Nephron progenitor cell (in vitro differentiated cells): ENCODE results near the gene PTBP1.
"Not testable (repeated sequence)": the region's sequence is repeated elsewhere in the genome, so short reads cannot be mapped to it uniquely, and the experiment has no call there.

Experiments used
- DNase-seq: peaks from one replicate; pipeline ENCODE4 v3.0.0; 2021
- H3K27ac Mint-ChIP-seq: 2 replicates; pipeline ENCODE4 v1.8.0; 2021; ENCODE audit warnings: mild to moderate bottlenecking, moderate library complexity, mixed read lengths
- H3K27me3 Mint-ChIP-seq: 2 replicates; pipeline ENCODE4 v1.8.0; 2021; ENCODE audit warnings: mild to moderate bottlenecking, low read depth, mixed read lengths; ENCODE audit not compliant: poor library complexity
- H3K36me3 Mint-ChIP-seq: 2 replicates; pipeline ENCODE4 v1.8.0; 2021; ENCODE audit warnings: low read depth, mixed read lengths
- H3K4me1 Mint-ChIP-seq: 2 replicates; pipeline ENCODE4 v1.8.0; 2021; ENCODE audit warnings: mixed read lengths
- H3K4me3 Mint-ChIP-seq: 2 replicates; pipeline ENCODE4 v1.8.0; 2021; ENCODE audit warnings: mild to moderate bottlenecking, moderate library complexity, mixed read lengths
- H3K9me3 Mint-ChIP-seq: 2 replicates; pipeline ENCODE4 v1.8.0; 2021; ENCODE audit warnings: mild to moderate bottlenecking, moderate library complexity, mixed read lengths
- TF ChIP-seq, protein P1 (sequence below): fragments of 200-600 bp; sonication (generic); IDR thresholded peaks from 2 replicates; pipeline ENCODE4 v1.5.0; 2021; ENCODE audit warnings: antibody characterized with exemption

PTBP1 gene

DNA sequence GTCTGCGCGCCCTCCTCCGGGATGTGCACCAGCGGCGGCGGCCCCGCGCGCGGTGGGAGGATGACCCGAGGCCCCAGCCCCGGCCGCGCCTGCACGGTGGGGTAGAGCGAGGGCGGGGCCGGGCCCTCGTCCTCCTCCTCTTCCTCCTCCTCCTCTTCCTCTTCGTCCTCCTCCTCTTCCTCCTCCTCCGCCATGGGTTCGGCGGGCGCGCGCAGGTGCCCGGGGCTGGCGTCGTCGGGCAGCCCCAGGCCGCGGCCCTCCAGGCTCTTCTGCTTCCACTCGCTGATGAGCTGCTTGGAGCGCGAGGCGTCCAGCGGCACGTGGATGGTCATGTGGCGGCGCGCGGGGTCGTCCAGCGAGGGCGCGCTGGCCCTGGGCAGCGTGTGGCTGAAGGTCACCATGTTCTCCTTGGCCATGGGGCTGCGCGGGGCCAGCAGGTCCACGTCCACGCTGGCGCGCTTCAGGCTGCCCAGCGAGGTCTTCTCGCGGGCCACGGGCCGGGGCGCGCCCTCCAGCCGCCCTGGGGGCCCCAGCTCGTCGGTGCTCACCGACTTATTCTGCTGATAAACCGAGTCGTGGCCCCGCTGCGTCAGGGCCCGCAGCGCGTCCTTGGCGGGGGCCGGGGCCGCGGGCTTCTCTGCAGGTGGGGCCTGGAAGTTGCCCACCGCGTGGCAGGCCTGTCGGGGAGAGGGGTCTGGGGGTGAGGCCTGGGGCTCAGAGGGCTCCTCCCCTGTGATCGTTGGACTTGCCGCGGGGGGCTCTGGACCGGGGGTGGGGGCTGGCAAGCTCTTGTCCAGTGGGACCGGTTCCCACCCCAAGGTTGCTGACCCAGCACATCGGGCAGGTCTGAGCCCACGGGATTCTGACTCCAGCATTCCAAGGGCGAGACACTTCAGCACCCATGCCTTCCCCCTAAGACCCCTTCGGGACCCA, 16.2 kb downstream of the PTBP1 start:
- H3K4me3 Mint-ChIP-seq: no peak overlapping the region
- peaks cover 5% of the 10 kb centered on the region for H3K4me1 Mint-ChIP-seq
- H3K27me3 Mint-ChIP-seq: no peaks in the 10 kb centered on the region
- no peak for DNase-seq
- H3K9me3 Mint-ChIP-seq: no peaks in the 10 kb centered on the region
- TF ChIP-seq, protein P1, sequence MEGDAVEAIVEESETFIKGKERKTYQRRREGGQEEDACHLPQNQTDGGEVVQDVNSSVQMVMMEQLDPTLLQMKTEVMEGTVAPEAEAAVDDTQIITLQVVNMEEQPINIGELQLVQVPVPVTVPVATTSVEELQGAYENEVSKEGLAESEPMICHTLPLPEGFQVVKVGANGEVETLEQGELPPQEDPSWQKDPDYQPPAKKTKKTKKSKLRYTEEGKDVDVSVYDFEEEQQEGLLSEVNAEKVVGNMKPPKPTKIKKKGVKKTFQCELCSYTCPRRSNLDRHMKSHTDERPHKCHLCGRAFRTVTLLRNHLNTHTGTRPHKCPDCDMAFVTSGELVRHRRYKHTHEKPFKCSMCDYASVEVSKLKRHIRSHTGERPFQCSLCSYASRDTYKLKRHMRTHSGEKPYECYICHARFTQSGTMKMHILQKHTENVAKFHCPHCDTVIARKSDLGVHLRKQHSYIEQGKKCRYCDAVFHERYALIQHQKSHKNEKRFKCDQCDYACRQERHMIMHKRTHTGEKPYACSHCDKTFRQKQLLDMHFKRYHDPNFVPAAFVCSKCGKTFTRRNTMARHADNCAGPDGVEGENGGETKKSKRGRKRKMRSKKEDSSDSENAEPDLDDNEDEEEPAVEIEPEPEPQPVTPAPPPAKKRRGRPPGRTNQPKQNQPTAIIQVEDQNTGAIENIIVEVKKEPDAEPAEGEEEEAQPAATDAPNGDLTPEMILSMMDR: no peak
- H3K36me3 Mint-ChIP-seq: peaks cover 58% of the 10 kb centered on the region
- no peak overlapping the region for H3K27ac Mint-ChIP-seq

DNA sequence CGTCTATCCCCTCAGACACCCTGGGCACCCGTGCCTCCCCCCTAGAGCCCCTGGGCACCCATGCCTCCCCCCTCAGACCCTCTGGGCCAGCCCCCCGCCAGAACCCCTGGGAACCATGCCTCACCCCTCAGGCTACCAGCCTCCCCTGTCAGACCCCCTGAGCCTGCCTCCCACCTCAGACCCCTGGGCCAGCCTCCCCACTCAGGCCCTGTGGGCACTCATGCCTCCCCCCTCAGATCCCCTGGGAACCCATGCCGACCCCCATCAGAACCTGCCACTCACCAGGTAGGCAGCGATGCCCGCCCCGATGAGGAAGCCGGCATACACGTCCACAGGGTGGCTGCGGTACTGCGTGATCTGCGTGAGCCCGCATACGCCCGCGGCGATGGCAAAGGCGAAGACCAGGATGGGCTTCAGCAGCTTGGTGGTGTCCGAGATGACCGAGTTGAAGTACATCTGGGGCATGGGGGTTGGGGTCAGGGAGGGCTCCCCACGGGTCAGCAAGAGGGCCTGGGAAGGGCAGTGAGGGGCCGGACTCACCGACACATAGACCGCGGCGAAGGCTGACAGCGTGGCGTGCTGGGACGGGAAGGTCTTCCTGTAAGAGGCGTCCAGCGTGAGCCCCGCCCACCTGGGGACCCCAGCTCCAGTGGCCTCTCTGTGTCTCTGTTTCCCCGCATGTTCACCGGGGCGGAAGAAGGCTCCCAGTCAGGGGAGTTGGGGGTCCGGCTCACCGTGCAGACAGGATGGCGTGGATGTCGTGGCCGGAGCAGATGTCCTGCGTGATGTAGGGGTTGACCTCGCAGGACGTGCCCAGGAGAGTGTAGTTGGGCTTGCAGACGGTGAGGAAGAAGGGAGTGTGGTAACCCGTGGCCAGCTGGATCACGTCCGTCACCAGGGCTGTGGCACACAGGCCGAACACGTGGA, 17.2 kb downstream of the PTBP1 start:
- peaks cover 56% of the 10 kb centered on the region for H3K36me3 Mint-ChIP-seq
- no peak overlapping the region for H3K4me3 Mint-ChIP-seq
- H3K9me3 Mint-ChIP-seq: no peaks in the 10 kb centered on the region
- no peak for DNase-seq
- H3K27me3 Mint-ChIP-seq: no peaks in the 10 kb centered on the region
- H3K4me1 Mint-ChIP-seq: peaks cover 6% of the 10 kb centered on the region
- H3K27ac Mint-ChIP-seq: no peak overlapping the region
- TF ChIP-seq, protein P1: no peak

GRCh38 chr19:815079-815774, 18.0 kb downstream of the PTBP1 start:
- DNase-seq: no peak
- no peak overlapping the region for H3K4me3 Mint-ChIP-seq
- H3K4me1 Mint-ChIP-seq: peaks cover 13% of the 10 kb centered on the region
- no peak overlapping the region for H3K27ac Mint-ChIP-seq
- H3K36me3 Mint-ChIP-seq: peaks cover 48% of the 10 kb centered on the region
- H3K27me3 Mint-ChIP-seq: peaks cover 3% of the 10 kb centered on the region
- H3K9me3 Mint-ChIP-seq: no peaks in the 10 kb centered on the region
- TF ChIP-seq, protein P1: no peak

DNA sequence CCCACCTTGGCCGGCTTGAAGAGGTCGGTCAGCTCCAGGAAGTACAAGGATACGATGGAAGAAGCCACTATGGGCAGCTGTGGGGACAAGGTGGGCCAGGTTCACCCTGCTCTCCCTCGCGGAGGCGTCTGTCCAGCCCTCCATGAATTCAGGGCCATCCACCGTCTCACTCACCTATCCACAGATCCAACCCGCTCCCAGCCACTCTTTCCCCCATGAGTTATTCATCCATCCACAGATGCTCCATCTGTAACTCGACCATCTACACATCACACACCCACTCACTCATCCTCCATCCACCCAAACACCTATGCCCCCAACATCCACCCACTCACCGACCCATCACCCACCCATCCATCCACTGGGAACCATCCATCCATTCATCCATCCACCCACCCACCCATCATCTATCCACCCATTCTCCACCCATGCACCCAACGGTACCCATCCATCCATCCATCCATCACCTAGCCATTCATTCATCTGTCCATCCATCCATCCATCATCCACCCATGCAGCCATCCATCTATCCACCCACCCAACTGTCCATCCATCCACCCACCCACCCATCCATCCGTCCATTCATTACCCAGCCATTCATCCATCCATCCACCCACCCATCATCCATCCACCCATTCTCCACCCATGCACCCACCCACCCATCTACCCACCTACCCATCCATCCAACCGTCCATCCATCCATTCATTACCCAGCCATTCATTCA, 18.7 kb downstream of the PTBP1 start:
- peaks cover 43% of the 10 kb centered on the region for H3K36me3 Mint-ChIP-seq
- no peak for DNase-seq
- H3K27ac Mint-ChIP-seq: peak overlapping the region; percentile 46
- TF ChIP-seq, protein P1: no peak
- H3K27me3 Mint-ChIP-seq: peaks cover 5% of the 10 kb centered on the region
- peaks cover 13% of the 10 kb centered on the region for H3K4me1 Mint-ChIP-seq
- H3K9me3 Mint-ChIP-seq: no peaks in the 10 kb centered on the region
- no peak overlapping the region for H3K4me3 Mint-ChIP-seq

DNA sequence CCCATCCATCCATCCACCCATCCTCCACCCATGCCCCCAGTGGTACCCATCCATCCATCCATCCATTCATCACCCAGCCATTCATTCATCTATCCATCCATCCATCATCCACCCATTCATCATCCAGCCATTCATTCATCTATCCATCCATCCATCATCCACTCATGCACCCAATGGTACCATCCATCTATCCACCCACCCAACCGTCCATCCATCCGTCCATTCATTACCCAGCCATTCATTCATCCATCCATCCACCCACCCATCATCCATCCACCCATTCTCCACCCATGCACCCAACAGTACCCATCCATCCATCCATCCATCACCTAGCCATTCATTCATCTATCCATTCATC, 19.2 kb downstream of the PTBP1 start:
- no peak overlapping the region for H3K27ac Mint-ChIP-seq

DNA sequence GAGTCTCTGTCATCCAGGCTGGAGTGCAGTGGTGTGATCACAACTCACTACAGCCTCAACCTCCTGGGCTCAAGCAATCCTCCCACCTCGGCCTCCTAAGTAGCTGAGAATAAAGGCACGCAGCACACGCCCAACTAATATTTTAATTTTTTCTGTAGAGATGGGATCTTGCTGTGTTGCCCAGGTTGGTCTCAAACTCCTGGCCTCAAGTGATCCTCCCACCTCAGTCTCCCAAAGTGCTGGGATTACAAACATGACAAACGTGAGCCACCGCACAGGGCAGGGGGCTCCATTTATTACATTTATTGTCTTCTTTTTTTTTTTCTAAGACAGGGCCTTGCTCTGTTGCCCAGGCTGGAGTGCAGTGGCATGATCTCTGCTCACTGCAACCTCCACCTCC, 23.0 kb downstream of the PTBP1 start:
- not testable (repeated sequence) for DNase-seq, H3K9me3 Mint-ChIP-seq, H3K27ac Mint-ChIP-seq
- H3K4me1 Mint-ChIP-seq: peaks cover 28% of the 10 kb centered on the region
- H3K36me3 Mint-ChIP-seq: peaks cover 24% of the 10 kb centered on the region
- H3K4me3 Mint-ChIP-seq: peak overlapping the region; percentile 80
- H3K27me3 Mint-ChIP-seq: peaks cover 11% of the 10 kb centered on the region

More for the DNA sequence above, 19.2 kb downstream of the PTBP1 start:
- DNase-seq: no peak
- H3K9me3 Mint-ChIP-seq: no peaks in the 10 kb centered on the region
- peaks cover 39% of the 10 kb centered on the region for H3K36me3 Mint-ChIP-seq
- TF ChIP-seq, protein P1: no peak
- peaks cover 13% of the 10 kb centered on the region for H3K4me1 Mint-ChIP-seq
- peaks cover 5% of the 10 kb centered on the region for H3K27me3 Mint-ChIP-seq
- no peak overlapping the region for H3K4me3 Mint-ChIP-seq
